Ovary (tissue), 9 donors: ENCODE data around the gene FITM2. TPM values are rescaled to one million over a fixed set of nuclear protein-coding genes. Genes with fewer than 3 reads are reported as not detected.

Source experiments
- DNase-seq, 5 donors: peaks; one replicate each; pipeline ENCODE4 v3.0.0-alpha.2; 2019 to 2020
- H3K27ac ChIP-seq, 2 donors: fragments of 200-600 bp; one replicate each; pipeline versions ENCODE4 v1.5.1 to v1.8.0; 2019 to 2022
- H3K27me3 ChIP-seq: fragments of 200-600 bp; one replicate; pipeline ENCODE4 v1.8.0; 2022
- H3K36me3 ChIP-seq: fragments of 200-600 bp; sonication (generic); one replicate; pipeline ENCODE4 v1.5.1; 2019
- H3K4me1 ChIP-seq: one replicate; pipeline ENCODE4 v1.8.1; 2013; ENCODE audit warnings: mild to moderate bottlenecking, moderate library complexity; ENCODE audit not compliant: insufficient read depth
- H3K4me3 ChIP-seq: fragments of 200-600 bp; sonication (generic); one replicate; pipeline ENCODE4 v1.5.1; 2017
- H3K9me3 ChIP-seq, 2 donors: fragments of 200-600 bp in 1 of 2; sonication (generic) in 1 of 2; one replicate each; pipeline versions ENCODE4 v1.5.1 to v1.8.1; 2013 to 2019; ENCODE audit warnings: mild to moderate bottlenecking in 1 of 2, moderate library complexity in 1 of 2
- CTCF ChIP-seq, 3 donors: fragments of 450-650 bp in 2 of 3; fragments of 200-600 bp in 1 of 3; IDR thresholded peaks; one replicate each; pipeline versions ENCODE4 v1.5.1 to v1.8.0; 2016 to 2022; ENCODE audit warnings: antibody characterized with exemption in 3 of 3, mild to moderate bottlenecking in 1 of 3
- EP300 ChIP-seq: sonication (generic); formaldehyde crosslinking; IDR thresholded peaks from one replicate; pipeline ENCODE4 v1.6.1; 2017; ENCODE audit warnings: antibody characterized with exemption
- POLR2A ChIP-seq: fragments of 450-650 bp; IDR thresholded peaks from one replicate; pipeline ENCODE4 v1.6.1; 2017; ENCODE audit warnings: antibody characterized with exemption, mild to moderate bottlenecking, moderate library complexity
- WGBS, 3 donors: extraction: QIAGEN DNeasy Blood & Tissue Kit in 1 of 3; methylation state at CpG; one replicate each; pipeline versions ENCODE4 v1.1.5 to v1.1.7; 2013 to 2017; 5-methylcytosine and 5-hydroxymethylcytosine counted together
- intact Hi-C, 4 donors: fragments of 100-400 bp; cut with DNase I; formaldehyde crosslinking; loops; one replicate each; pipeline versions ENCODE4 v1.11.0 to v1.15.1; 2022 to 2023
- polyA plus RNA-seq, 2 donors: library from polyadenylated mRNA; stranded (reverse); fragments of 200-250 nt in 1 of 2; fragments of 350-450 nt in 1 of 2; fragmentation: Illumina TruSeq in 1 of 2; extraction: RNeasy Lipid Tissue Mini Kit (QIAGEN cat#74804) in 1 of 2; gene quantifications; one replicate each; pipeline ENCODE4 v1.2.3, GENCODE V29; 2013 to 2014
- small RNA-seq: library from RNA; depleted of rRNA; stranded (forward); fragments of <200 nt; gene quantifications from one replicate; pipeline ENCODE3, GENCODE V24; 2016
- total RNA-seq, 7 donors: library from RNA; depleted of rRNA in 2 of 7; stranded (reverse); fragments of >200 nt in 2 of 7; fragmentation: NEBNext Ultra II Directional in 3 of 7; extraction: Animal tissue kit (Norgen Biotek cat#: 25700) in 3 of 7; gene quantifications; one replicate each; pipeline versions ENCODE4 v1.1.0 to v1.2.4, GENCODE V29; 2016 to 2023
- donor health status: DM: no; HTN: no; CAD: no; lungs with moderate emphysema.
- donor health status: DM: no; HTN: no; CAD: no.
- donor health status: Bipolar disorder and iron deficiency.
- donor health status: DM: yes; HTN: yes; CAD: no.
- donor health status: DM: no; HTN: no; CAD: no.
- donor health status: DM: yes; HTN: yes; CAD: no.

FITM2 gene
- total and polyA plus RNA-seq, 9 donors: 3.6 to 15.4 (median 8.0) TPM

- no peak for DNase-seq
- Histone ChIP-seq H3K36me3 (no peaks in the 10 kb centered on the region), H3K27me3 (no peaks in the 10 kb centered on the region), H3K9me3 (no peaks in the 10 kb centered on the region), H3K27ac (no peak overlapping the region), H3K4me3 (no peak overlapping the region), H3K4me1 (no peaks in the 10 kb centered on the region)
- 82 to 86% (median 85%) methylated on average over 8 of the region's 8 CpGs for WGBS, 3 donors
- intact Hi-C loops: no loop called here
- no peak for TF ChIP-seq EP300
- no peak for TF ChIP-seq POLR2A
- TF ChIP-seq CTCF (IDR thresholded peaks at IDR 0.05): no peak
These were observed 56.9 kb downstream of the FITM2 start for GRCh38 chr20:44254073-44254472.

GRCh38 chr20:44253528-44253927 lies 57.5 kb downstream of the FITM2 start:
- no peak for DNase-seq
- Histone ChIP-seq H3K36me3 (no peaks in the 10 kb centered on the region), H3K27ac (no peak overlapping the region), H3K4me1 (no peaks in the 10 kb centered on the region), H3K9me3 (no peaks in the 10 kb centered on the region), H3K4me3 (no peak overlapping the region), H3K27me3 (no peaks in the 10 kb centered on the region)
- 65 to 84% (median 70%) methylated on average over 3 of the region's 3 CpGs for WGBS, 3 donors
- no peak for TF ChIP-seq POLR2A
- no peak for TF ChIP-seq CTCF (IDR thresholded peaks at IDR 0.05)
- no peak for TF ChIP-seq EP300
- intact Hi-C loops: no loop called here

Small RNA genes within 50 kb of the gene (small RNA-seq; reads per million reads assigned to genes)
- gene RF00019: not detected

Other genes starting within 250 kb of the FITM2 start
- gene JPH2, start 124.0 kb downstream of the FITM2 start, total RNA-seq: 10 to 100 TPM in 1 of 7 donors, 1 to 10 TPM in 5, under 1 TPM in 1; 0.48 to 27.4 (median 3.0) TPM
- gene JPH2, start 124.0 kb downstream of the FITM2 start, polyA plus RNA-seq: 1 to 10 TPM; 2.9 to 7.5 TPM
- gene OSER1, start 100.4 kb downstream of the FITM2 start, total RNA-seq: 10 to 100 TPM; 27.7 to 40.1 (median 37.2) TPM
- 10 to 100 TPM; 39.6 to 55.3 TPM for gene OSER1, start 100.4 kb downstream of the FITM2 start, polyA plus RNA-seq
- 1 to 10 TPM; 1.3 to 3.3 (median 1.7) TPM for gene GDAP1L1, start 63.9 kb downstream of the FITM2 start, total RNA-seq
- gene GDAP1L1, start 63.9 kb downstream of the FITM2 start, polyA plus RNA-seq: 1 to 10 TPM in 1 of 2 donors, under 1 TPM in 1; 0.72 to 1.6 TPM
- not detected for gene R3HDML, start 25.8 kb upstream of the FITM2 start, total RNA-seq
- not detected for gene R3HDML, start 25.8 kb upstream of the FITM2 start, polyA plus RNA-seq
- 1 to 10 TPM in 1 of 7 donors, under 1 TPM in 6; 0.08 to 1.5 (median 0.42) TPM for gene HNF4A, start 44.5 kb upstream of the FITM2 start, total RNA-seq
- gene HNF4A, start 44.5 kb upstream of the FITM2 start, polyA plus RNA-seq: under 1 TPM; 0.07 to 0.15 TPM
- gene TTPAL, start 164.7 kb upstream of the FITM2 start, total RNA-seq: 10 to 100 TPM in 6 of 7 donors, 1 to 10 TPM in 1; 5.6 to 25.1 (median 12.4) TPM
- 1 to 10 TPM; 3.1 to 7.4 TPM for gene TTPAL, start 164.7 kb upstream of the FITM2 start, polyA plus RNA-seq
- gene SERINC3, start 210.9 kb upstream of the FITM2 start, total RNA-seq: 100 to 1,000 TPM in 1 of 7 donors, 10 to 100 TPM in 6; 52.1 to 113 (median 90.1) TPM
- 100 to 1,000 TPM in 1 of 2 donors, 10 to 100 TPM in 1; 69.4 to 171 TPM for gene SERINC3, start 210.9 kb upstream of the FITM2 start, polyA plus RNA-seq